Skeletal muscle satellite cell (primary cell): ENCODE results near the gene SSH3.

Experiments used
- H3K27me3 ChIP-seq: 2 replicates; pipeline ENCODE4 v1.7.0; 2013; ENCODE audit warnings: low read length; ENCODE audit not compliant: control insufficient read depth, insufficient read depth
- H3K36me3 ChIP-seq: 2 replicates; pipeline ENCODE4 v1.7.0; 2013; ENCODE audit warnings: mild to moderate bottlenecking, control low read depth, low read length; ENCODE audit not compliant: insufficient read depth
- H3K4me1 ChIP-seq: 2 replicates; pipeline ENCODE4 v1.7.0; 2013; ENCODE audit warnings: low read length; ENCODE audit not compliant: control insufficient read depth, insufficient read depth
- H3K4me2 ChIP-seq: 2 replicates; pipeline ENCODE4 v1.7.0; 2013; ENCODE audit warnings: mild to moderate bottlenecking, low read length
- H3K4me3 ChIP-seq: 2 replicates; pipeline ENCODE4 v1.7.0; 2013; ENCODE audit warnings: low read length
- H3K9ac ChIP-seq: 2 replicates; pipeline ENCODE4 v1.7.0; 2013; ENCODE audit warnings: mild to moderate bottlenecking, low read depth, low read length, moderate library complexity
- H3K9me3 ChIP-seq: replicated peaks from 2 replicates; pipeline ENCODE4 v1.7.0; 2013; ENCODE audit warnings: mild to moderate bottlenecking, control low read depth, low read length

SSH3 gene

GRCh38 chr11:67321313-67321871, 18.1 kb downstream of the SSH3 start:
- no peak overlapping the region for H3K9ac ChIP-seq
- peaks cover 5% of the 10 kb centered on the region for H3K4me1 ChIP-seq
- H3K36me3 ChIP-seq: no peaks in the 10 kb centered on the region
- H3K27me3 ChIP-seq: no peaks in the 10 kb centered on the region
- no peak overlapping the region for H3K4me2 ChIP-seq
- no peaks in the 10 kb centered on the region for H3K9me3 ChIP-seq
- H3K4me3 ChIP-seq: no peak overlapping the region

- Histone ChIP-seq H3K9ac (no peak overlapping the region), H3K36me3 (no peaks in the 10 kb centered on the region), H3K4me3 (no peak overlapping the region), H3K4me2 (no peak overlapping the region), H3K9me3 (no peaks in the 10 kb centered on the region), H3K4me1 (peaks cover 5% of the 10 kb centered on the region), H3K27me3 (no peaks in the 10 kb centered on the region)
These were observed 18.7 kb downstream of the SSH3 start for GRCh38 chr11:67322049-67322448.

- Histone ChIP-seq H3K27me3 (no peaks in the 10 kb centered on the region), H3K9me3 (no peaks in the 10 kb centered on the region), H3K36me3 (no peaks in the 10 kb centered on the region), H3K4me3 (no peak overlapping the region), H3K9ac (no peak overlapping the region), H3K4me2 (no peak overlapping the region), H3K4me1 (peaks cover under 1% of the 10 kb centered on the region)
These were observed 20.2 kb downstream of the SSH3 start for GRCh38 chr11:67323526-67323925.

GRCh38 chr11:67332081-67332691, 28.9 kb downstream of the SSH3 start:
- H3K4me2 ChIP-seq: no peak overlapping the region
- no peaks in the 10 kb centered on the region for H3K9me3 ChIP-seq
- H3K4me1 ChIP-seq: no peaks in the 10 kb centered on the region
- no peak overlapping the region for H3K9ac ChIP-seq
- no peaks in the 10 kb centered on the region for H3K27me3 ChIP-seq
- H3K4me3 ChIP-seq: no peak overlapping the region
- H3K36me3 ChIP-seq: no peaks in the 10 kb centered on the region

DNA sequence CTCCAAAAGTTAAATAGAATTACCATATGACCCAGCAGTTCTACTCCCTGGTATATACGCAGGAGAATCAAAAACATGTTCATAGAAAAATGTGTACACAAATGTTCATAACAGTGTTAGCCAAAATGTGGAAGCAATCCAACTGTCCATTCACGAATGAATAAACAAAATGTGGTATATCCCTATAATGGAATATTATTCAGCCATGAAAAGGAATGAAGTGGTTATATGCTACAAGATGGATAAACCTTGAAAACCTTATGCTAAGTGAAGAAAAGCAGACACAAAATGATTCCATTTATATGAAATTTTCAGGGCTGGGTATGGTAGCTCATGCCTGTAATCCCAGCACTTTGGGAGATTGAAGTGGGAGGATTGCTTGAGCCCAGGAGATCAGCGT, 33.9 kb downstream of the SSH3 start:
- no peaks in the 10 kb centered on the region for H3K27me3 ChIP-seq
- no peaks in the 10 kb centered on the region for H3K4me1 ChIP-seq
- H3K36me3 ChIP-seq: no peaks in the 10 kb centered on the region
- H3K9me3 ChIP-seq: no peaks in the 10 kb centered on the region
- no peak overlapping the region for H3K9ac ChIP-seq
- no peak overlapping the region for H3K4me2 ChIP-seq
- no peak overlapping the region for H3K4me3 ChIP-seq

- Histone ChIP-seq H3K4me2 (no peak overlapping the region), H3K4me1 (peaks cover 13% of the 10 kb centered on the region), H3K27me3 (no peaks in the 10 kb centered on the region), H3K9me3 (no peaks in the 10 kb centered on the region), H3K9ac (no peak overlapping the region), H3K36me3 (no peaks in the 10 kb centered on the region), H3K4me3 (no peak overlapping the region)
These were observed 40.9 kb downstream of the SSH3 start for GRCh38 chr11:67344264-67344663.

DNA sequence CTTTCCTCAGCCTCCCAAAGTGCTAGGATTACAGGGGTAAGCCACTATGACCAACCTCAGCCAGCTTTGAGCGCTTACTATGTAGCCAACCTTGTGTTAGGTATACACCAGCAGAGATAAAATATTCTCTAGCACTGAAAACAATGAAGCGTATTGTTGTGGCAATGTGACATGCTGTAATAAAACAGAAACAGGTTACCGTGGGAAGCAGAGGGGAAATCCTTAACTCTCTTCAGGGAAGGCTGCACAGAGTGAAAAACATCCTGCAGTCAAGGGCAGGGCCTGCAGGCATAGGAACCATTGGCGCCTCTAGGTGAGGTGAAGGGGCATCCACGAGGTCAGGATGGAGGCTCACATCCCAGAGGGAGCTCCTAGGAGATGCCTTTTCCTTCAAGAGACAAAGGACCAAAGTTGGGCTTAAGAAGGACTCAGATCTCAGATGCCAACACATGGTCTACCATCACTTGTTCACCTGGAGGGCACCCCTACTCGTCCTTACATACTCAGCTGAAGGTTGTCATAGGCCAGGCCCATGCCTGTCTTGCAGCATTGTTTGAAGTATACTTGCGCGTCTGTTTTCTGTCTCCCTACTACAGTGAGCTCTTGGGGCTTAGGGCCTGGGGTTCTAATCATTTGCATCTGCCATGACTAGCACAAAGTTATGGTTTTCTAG, 42.1 kb downstream of the SSH3 start:
- Histone ChIP-seq H3K36me3 (no peaks in the 10 kb centered on the region), H3K4me1 (peaks cover 13% of the 10 kb centered on the region), H3K4me2 (no peak overlapping the region), H3K9me3 (no peaks in the 10 kb centered on the region), H3K9ac (no peak overlapping the region), H3K27me3 (no peaks in the 10 kb centered on the region), H3K4me3 (no peak overlapping the region)

DNA sequence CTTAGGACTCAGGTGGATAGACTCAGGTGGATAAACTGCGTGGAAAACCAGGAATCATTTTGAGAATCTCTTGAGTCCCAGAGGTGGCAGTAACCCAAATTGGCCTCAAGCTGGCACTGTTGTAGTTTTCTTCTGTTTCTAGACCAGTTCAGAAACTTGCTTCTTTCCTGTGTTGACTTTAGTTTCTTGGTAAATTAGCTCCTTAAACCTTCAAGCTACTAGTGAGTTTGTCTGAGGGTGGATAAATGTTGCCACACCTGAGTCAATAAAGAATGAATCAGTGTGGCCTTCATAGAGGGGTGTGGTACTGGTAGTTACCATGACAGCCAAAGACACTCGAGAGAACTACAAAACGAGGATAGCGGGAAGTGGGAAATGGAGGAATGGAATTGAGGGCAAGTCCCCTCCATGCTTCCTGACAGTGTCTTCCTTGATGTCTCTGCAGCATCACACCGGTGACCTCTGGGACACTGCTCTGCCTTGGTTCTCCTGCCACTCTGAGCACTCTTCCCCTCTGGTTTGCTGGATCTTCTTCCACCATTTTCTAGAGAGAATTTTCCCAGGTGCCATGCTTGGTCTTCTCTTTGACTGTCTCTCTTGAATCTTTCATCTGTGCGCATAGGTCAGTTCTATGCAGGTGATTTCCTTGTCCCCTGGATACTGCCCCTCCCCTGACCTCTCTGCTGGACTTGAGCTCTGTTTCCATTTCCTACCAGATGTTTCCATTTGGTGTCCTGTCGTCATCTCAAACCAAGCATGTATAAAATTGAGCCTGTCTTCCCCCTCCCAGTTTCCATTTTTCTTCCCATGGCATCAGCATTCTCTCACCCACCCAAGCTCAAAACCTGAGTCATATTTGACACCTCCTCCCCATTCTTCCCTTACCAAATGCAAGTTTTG, 42.8 kb downstream of the SSH3 start:
- Histone ChIP-seq H3K36me3 (no peaks in the 10 kb centered on the region), H3K27me3 (no peaks in the 10 kb centered on the region), H3K9ac (no peak overlapping the region), H3K4me2 (no peak overlapping the region), H3K9me3 (no peaks in the 10 kb centered on the region), H3K4me1 (peaks cover 13% of the 10 kb centered on the region), H3K4me3 (no peak overlapping the region)

GRCh38 chr11:67347964-67348749, 44.8 kb downstream of the SSH3 start:
- Histone ChIP-seq H3K9ac (no peak overlapping the region), H3K4me1 (peaks cover 27% of the 10 kb centered on the region), H3K27me3 (no peaks in the 10 kb centered on the region), H3K4me2 (no peak overlapping the region), H3K9me3 (no peaks in the 10 kb centered on the region), H3K4me3 (no peak overlapping the region), H3K36me3 (peaks cover 5% of the 10 kb centered on the region)

- H3K36me3 ChIP-seq: peaks cover 5% of the 10 kb centered on the region
- H3K4me2 ChIP-seq: no peak overlapping the region
- H3K27me3 ChIP-seq: no peaks in the 10 kb centered on the region
- H3K4me3 ChIP-seq: no peak overlapping the region
- H3K4me1 ChIP-seq: peaks cover 32% of the 10 kb centered on the region
- H3K9ac ChIP-seq: no peak overlapping the region
- no peaks in the 10 kb centered on the region for H3K9me3 ChIP-seq
These were observed 45.7 kb downstream of the SSH3 start for GRCh38 chr11:67349036-67349435.

GRCh38 chr11:67349457-67349856, 46.1 kb downstream of the SSH3 start:
- no peaks in the 10 kb centered on the region for H3K9me3 ChIP-seq
- no peaks in the 10 kb centered on the region for H3K27me3 ChIP-seq
- H3K36me3 ChIP-seq: peaks cover 5% of the 10 kb centered on the region
- H3K4me1 ChIP-seq: peaks cover 36% of the 10 kb centered on the region
- H3K4me3 ChIP-seq: no peak overlapping the region
- no peak overlapping the region for H3K9ac ChIP-seq
- H3K4me2 ChIP-seq: no peak overlapping the region
